Activated CD4-positive, alpha-beta T cell treated with anti-CD3 and anti-CD28 coated beads, Interleukin-2, amount 50 U/mL, for 16 hours (primary cell): ENCODE results near the gene KIAA0232.

Experiments used
- DNase-seq: peaks from one replicate; pipeline ENCODE4 v3.0.0-alpha.2; 2020

The KIAA0232 gene, protein sequence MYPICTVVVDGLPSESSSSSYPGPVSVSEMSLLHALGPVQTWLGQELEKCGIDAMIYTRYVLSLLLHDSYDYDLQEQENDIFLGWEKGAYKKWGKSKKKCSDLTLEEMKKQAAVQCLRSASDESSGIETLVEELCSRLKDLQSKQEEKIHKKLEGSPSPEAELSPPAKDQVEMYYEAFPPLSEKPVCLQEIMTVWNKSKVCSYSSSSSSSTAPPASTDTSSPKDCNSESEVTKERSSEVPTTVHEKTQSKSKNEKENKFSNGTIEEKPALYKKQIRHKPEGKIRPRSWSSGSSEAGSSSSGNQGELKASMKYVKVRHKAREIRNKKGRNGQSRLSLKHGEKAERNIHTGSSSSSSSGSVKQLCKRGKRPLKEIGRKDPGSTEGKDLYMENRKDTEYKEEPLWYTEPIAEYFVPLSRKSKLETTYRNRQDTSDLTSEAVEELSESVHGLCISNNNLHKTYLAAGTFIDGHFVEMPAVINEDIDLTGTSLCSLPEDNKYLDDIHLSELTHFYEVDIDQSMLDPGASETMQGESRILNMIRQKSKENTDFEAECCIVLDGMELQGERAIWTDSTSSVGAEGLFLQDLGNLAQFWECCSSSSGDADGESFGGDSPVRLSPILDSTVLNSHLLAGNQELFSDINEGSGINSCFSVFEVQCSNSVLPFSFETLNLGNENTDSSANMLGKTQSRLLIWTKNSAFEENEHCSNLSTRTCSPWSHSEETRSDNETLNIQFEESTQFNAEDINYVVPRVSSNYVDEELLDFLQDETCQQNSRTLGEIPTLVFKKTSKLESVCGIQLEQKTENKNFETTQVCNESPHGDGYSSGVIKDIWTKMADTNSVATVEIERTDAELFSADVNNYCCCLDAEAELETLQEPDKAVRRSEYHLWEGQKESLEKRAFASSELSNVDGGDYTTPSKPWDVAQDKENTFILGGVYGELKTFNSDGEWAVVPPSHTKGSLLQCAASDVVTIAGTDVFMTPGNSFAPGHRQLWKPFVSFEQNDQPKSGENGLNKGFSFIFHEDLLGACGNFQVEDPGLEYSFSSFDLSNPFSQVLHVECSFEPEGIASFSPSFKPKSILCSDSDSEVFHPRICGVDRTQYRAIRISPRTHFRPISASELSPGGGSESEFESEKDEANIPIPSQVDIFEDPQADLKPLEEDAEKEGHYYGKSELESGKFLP (N-terminal part only)

GRCh38 chr4:6782147-6782845 lies at the start of gene KIAA0232:
TSS of gene KIAA0232 (plus strand) at chr4:6782727. CDS start at chr4:6824454, 41,727 bp downstream.
- DNase-seq: peak; percentile 90

GRCh38 chr4:6733358-6734164 lies 49.0 kb upstream of the KIAA0232 start:
- no peak for DNase-seq

- no peak for DNase-seq
Observed at GRCh38 chr4:6734165-6734786, 48.3 kb upstream of the KIAA0232 start.

- DNase-seq: no peak
Observed at GRCh38 chr4:6739920-6740319, 42.6 kb upstream of the KIAA0232 start.

DNA sequence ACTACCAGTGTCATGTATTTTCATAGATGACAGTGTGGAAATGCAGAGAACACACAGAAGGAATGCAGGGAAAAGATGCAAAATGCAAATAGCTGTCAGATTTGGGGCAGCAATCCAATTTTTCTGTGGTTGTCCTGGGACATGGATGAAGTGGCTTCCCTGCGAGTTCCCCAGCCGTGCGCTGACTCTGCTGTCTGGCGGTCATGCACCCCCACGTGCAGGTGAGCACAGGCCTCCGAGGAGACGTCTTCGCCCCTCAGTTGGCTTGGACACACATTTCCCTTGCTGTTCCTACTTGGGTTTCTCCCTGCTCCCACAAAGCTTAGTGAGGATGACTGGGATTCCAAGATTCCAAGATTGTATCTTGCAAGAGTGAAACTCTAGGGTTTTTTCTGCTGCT lies 42.2 kb upstream of the KIAA0232 start:
- DNase-seq: no peak

GRCh38 chr4:6742507-6742906 lies 40.0 kb upstream of the KIAA0232 start:
- peak; percentile 18 for DNase-seq

- no peak for DNase-seq
Observed at GRCh38 chr4:6742989-6743388, 39.5 kb upstream of the KIAA0232 start.

DNA sequence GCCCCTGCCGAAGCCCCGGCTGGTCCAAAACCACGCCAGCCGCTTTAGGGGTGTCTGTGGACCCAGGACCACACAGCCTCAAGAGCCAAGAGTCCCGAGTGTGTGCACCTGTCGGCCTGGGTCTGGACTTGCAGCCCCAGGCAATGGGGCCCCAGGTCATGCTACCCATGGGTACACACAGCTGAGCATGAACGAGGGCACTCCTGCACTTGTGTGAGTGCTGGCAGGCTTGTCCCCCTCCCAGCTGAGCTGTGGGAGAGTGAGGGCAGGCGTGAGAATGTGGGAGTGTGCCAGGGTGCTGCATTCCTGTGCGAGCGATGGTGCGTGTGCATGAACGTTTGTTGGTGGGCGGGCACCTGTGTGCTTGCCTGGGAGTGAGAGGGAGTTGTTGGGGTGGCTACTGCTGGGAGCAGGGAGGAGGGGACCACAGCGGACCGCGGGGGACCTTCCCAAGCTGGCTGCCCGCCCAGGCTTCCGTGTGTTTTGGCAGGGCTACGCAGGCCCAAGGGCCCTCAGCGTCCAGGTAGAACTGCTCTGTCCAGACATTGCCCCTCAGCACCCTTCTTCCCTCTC lies 35.7 kb upstream of the KIAA0232 start:
- DNase-seq: no peak

GRCh38 chr4:6747294-6748051 lies 35.1 kb upstream of the KIAA0232 start:
- no peak for DNase-seq

GRCh38 chr4:6748286-6748685 lies 34.2 kb upstream of the KIAA0232 start:
- no peak for DNase-seq

GRCh38 chr4:6749340-6750171 lies 33.0 kb upstream of the KIAA0232 start:
- DNase-seq: no peak

DNA sequence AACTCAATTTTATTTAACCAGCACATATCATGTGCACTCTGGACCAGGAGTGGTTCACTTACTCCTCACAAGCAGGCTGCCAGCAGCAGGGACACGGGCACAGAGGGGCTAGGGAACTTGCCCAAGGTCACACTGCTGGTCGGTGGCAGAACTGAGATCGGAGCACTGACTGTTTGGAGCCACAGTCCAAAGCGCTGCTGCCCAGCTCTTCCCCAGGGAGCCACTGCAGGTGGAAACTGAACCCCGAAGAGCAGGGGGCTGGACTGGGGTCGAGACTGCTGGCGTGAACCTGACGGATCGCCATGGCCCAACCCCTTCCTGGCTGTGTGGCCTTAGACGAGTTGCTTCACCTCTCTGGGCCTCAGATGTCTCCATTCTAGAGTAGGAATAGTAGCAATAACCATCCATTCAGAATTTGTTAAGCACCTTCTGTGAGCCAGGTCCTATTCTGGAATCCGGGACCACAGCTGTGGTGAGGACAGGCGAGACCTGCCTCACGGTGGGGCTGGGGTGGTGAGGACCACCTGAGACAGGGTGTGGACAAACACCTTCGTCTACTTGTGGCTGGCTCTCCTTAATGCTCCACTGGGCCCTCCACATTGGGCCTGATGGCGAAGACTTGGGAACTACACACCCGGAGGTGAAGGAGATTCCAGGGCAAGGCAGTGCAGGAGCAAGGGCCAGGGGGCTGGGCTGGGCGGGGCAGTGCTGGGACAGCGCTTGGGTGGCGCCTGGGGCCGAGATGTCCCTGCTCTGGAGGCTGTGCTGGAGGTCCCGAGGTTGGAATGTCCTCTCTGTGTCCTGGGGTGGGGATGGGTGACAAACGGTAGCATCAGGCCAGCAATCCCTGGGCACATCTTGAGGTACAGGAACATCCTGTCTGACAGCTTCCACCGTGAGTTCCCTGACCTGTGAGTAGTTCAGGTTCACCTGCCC lies 32.0 kb upstream of the KIAA0232 start:
- DNase-seq: no peak

- DNase-seq: no peak
Observed at GRCh38 chr4:6751611-6752485, 30.7 kb upstream of the KIAA0232 start.

DNA sequence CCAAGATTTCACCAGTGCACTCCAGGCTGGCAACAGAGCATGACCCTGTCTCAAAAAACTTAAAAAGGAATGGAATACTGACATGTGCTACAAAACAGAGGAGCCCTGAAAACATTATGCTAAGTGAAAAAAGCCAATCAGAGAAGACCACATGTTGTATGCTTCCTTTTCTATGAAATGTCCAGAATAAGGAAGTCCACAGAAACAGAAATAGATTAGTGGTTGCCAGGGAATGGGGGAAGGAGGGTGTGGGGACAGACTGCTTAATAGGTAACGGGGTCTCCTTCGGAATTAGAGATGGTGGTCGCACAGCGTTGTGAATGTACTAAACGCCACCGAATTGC lies 30.1 kb upstream of the KIAA0232 start:
- no peak for DNase-seq

- DNase-seq: no peak
Observed at GRCh38 chr4:6753103-6753560, 29.4 kb upstream of the KIAA0232 start.

DNA sequence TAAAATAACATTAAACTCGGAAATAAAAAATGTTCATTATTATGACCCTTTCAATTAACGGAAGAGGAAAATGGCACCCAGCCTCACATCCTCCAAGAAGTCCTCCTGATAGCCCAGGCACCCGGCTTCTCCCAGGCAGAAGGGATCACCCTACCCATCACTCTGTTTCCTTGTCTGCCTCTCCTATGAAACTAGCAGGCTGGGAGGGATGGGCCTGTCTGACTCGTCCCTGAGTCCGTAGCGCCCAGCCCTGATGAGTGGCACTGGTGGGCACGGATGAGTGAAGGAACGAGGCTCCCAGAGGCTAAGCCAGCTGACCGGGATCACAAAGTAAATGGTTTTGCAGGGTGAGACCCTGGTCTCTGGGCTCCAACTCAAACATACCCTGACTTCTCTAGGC lies 28.6 kb upstream of the KIAA0232 start:
- DNase-seq: no peak
